GM18519 (cell line): ENCODE data around the gene CAPSL.
"Not testable (repeated sequence)": the region's sequence is repeated elsewhere in the genome, so short reads cannot be mapped to it uniquely, and the experiment has no call there.

Experiments used
- ATAC-seq: cut with Tn5 transposase; IDR thresholded peaks from one replicate; pipeline ENCODE4 v1.9.1; 2021; ENCODE audit warnings: mild to moderate bottlenecking, moderate library complexity; ENCODE audit not compliant: unreplicated experiment, low FRiP score

The CAPSL gene

DNA sequence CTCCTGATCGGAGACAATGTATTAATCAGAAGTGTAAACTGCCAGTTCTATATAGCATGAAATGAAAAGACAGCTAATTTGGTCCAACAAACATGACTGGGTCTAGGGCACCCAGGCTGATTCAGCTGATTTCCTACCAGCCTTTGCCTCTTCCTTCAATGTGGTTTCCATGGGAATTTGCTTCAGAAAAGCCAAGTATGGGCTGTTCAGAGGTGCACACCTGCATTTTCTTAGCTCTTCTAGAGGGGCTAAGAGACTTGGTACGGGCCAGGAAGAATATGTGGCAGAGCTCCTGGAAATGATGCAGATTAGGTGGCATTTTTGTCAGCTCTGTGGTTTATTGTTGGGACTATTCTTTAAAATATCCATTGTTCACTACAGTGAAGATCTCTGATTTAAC is 59.3 kb downstream of the CAPSL start:
- no peak for ATAC-seq

DNA sequence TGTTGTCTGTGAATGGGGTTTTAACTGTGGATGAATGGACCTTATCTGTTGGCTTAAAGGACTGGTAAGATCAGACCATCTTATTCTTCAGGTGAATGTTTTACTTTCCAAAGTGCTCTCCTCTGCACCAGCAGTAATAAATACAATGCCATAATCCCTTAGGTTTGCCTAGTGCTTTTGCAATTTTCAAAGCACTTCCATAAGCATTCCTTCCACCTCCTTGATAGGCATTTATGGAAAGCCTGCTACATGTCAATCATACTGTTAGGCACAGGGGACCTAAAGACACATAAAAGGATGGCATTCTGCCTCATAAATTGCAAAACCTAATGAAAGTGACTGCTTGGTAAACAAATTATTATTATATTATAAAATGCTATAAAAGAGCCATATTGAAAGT is 60.3 kb downstream of the CAPSL start:
- no peak for ATAC-seq

- no peak for ATAC-seq
Observed at GRCh38 chr5:35877655-35878054, 60.8 kb downstream of the CAPSL start.

GRCh38 chr5:35876922-35877321 is 61.5 kb downstream of the CAPSL start:
- ATAC-seq, result no peak

DNA sequence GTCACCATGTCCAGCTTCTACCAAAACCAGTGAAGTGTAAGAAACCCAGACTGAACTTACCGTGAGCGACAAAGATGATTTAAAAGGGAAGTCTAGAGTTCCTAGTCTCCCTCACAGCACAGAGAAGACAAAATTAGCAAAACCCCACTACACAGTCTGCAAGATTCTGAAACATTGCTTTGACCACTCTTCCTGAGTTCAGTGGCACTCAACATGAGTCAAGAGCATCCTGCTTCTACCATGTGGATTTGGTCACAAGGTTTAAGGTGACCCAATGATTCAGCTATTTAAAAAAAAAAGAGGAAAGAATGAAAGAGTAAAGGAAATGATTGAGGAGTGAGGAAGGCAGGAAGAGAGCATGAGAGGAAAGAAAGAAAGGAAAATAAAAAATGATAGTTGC is 62.0 kb downstream of the CAPSL start:
- peak; percentile 71 for ATAC-seq

DNA sequence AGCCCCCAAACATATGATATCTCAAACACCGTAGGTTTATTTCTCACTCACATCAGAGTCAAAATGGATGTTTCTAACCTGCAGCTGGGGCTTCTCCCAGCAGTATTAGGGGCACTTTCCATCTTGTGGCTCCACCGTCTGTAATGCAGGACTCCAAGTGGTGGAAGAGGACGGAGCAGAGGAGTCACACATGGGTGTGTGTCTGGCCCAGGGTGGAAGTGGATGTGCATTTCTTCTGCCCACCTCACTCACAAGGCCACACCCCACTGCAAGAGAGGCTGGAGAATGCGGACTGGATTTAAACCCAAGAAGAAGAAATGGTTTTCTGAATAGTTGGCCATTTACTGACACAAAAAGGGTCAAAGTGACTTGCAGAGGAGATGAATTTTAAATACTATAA is 67.8 kb downstream of the CAPSL start:
- no peak for ATAC-seq

DNA sequence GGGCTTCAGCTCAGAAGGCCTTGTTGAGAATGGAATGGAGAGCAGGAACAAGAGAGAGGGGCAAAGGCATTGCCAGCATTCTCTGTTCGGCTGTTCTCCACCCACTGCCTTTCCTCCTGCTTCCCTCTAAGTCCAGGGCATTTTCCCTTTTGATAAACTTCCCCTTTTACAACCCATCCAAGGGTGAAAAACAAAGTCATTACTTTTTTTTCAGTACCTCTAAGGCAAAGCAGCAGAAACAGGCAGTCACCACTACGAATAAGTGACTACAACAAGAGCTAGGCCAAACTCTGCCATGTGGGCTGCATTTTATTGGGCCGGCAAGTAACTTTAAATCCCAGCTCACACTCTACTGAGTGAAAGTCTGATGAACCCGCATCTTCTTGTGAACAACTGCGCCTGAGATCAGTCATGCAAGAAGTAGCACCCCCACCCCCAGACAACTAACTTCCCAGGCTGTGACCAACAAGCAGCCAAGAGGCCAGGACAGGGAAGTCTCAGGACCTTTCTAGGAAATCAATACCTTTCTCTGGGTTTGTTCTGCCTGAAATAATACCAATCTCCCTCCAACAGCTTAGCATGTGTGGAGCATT is 68.6 kb downstream of the CAPSL start:
- no peak for ATAC-seq

GRCh38 chr5:35867998-35868397 is 70.4 kb downstream of the CAPSL start:
- no peak for ATAC-seq

DNA sequence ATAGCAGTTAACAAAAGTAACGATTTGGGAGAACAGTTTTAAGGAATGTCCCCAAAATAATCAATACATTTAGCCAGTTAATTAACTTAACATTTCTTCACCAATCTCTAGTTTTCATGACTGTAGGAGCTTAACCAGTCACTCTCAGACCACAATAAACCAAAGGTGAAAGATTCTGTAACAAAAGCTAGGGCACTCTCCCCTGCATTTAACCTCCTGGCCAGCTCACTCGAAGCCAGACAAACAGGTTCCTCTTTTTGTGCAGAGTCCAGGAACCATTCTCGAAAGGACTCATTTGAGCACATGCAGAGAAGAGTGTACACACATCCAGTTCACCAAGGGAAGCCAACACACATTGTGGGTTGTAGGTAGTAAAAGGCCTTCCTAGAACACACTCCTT is 75.3 kb downstream of the CAPSL start:
- peak; percentile 60 for ATAC-seq

- no peak for ATAC-seq
Observed at GRCh38 chr5:35862126-35862525, 76.3 kb downstream of the CAPSL start.

DNA sequence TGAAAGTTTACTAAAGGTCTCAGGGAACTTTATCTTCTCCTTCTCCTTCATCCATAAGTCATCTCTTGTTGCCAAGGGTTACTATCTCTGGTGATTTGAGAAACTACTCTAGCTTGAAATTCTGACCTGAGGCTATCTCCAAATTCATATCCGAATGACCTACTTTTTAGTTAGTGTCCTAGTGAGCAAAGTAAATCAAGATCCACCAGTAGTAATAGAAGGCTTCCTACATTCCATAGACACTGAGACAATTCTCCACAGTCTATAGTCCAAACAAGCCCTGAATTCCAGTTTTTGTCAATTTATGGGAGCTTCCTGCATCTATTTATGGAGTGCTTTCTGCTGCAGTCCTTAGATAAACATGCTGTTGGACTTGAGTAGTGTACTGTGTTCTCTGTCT is 76.7 kb downstream of the CAPSL start:
- no peak for ATAC-seq

GRCh38 chr5:35860686-35861085 is 77.7 kb downstream of the CAPSL start:
- no peak for ATAC-seq

DNA sequence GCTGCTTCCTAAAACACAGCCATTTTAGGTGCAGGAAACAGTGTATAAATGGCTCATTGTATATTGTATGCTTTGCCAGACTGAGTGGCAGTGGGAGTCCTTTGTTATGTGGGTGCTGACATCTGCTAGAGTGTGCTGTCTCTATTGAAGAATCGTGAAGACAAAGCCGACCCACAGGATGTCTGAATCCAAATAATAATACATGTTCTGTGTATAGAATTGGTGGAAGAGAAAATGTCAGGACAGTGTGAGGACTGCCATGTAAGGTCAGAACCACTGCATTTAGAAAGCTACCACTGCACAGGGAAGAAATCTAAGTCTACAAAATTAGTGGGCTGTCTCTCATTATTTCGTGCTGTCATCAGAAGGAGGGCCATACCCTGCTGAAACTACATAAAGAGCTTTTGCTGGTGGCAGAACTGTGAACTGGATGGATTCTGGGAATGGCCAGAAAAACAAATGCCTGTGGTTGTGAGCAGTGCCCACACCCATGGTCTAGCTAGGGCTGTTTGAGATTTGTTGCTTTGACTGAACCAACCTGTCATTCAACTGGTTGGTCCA is 79.2 kb downstream of the CAPSL start:
- ATAC-seq, result no peak

GRCh38 chr5:35857606-35858205 is 80.7 kb downstream of the CAPSL start:
- ATAC-seq, result no peak

GRCh38 chr5:35856765-35857351 is 81.6 kb downstream of the CAPSL start, which contains the start of gene IL7R:
IL7R (plus strand) TSS chr5:35856891; CDS start chr5:35856978, 87 bp downstream.
- no peak for ATAC-seq

DNA sequence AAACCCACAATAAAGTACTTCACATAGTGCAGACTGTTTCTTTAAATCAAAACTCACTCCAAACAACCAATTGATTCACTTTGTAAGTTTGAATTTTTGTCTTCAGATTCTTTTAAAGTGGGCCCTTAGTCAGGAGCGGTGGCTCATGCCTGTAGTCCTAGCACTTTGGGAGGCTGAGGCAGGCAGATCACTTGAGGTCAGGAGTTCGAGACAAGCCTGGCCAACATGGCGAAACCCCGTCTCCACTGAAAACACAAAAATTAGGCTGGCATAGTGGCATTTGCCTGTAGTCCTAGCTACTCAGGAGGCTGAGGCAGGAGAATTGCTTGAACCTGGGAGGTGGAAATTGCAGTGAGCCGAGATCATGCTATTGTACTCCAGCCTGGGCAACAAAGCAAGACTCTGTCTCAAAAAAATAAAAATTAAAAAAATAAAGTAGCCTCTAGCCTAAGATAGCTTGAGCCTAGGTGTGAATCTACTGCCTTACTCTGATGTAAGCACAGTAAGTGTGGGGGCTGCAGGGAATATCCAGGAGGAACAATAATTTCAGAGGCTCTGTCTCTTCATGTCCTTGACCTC is 82.1 kb downstream of the CAPSL start:
- not testable (repeated sequence) for ATAC-seq

GRCh38 chr5:35855187-35855586 is 83.2 kb downstream of the CAPSL start:
- no peak for ATAC-seq
